Esophagus (tissue), 2 donors: Measurements from ENCODE around the gene PDXP. TPM values are rescaled to one million over a fixed set of nuclear protein-coding genes. Genes with fewer than 3 reads are reported as not detected.
A peak's percentile ranks its signal among the peaks of the same experiment; 100 is the strongest.

Experiments used
- H3K27ac ChIP-seq, 2 donors: one replicate each; pipeline ENCODE4 v1.5.1; 2013; ENCODE audit warnings: low read depth in 2 of 2, mild to moderate bottlenecking in 2 of 2, inconsistent platforms in 1 of 2, low read length in 1 of 2, moderate library complexity in 1 of 2
- H3K27me3 ChIP-seq, 2 donors: one replicate each; pipeline ENCODE4 v1.6.1; 2013; ENCODE audit warnings: low read length in 2 of 2, control low read depth in 1 of 2, mild to moderate bottlenecking in 1 of 2; ENCODE audit not compliant: insufficient read depth in 2 of 2, control insufficient read depth in 1 of 2
- H3K36me3 ChIP-seq, 2 donors: one replicate each; pipeline ENCODE4 v1.6.1; 2013; ENCODE audit warnings: low read length in 1 of 2; ENCODE audit not compliant: control insufficient read depth in 2 of 2, insufficient read depth in 2 of 2
- H3K4me1 ChIP-seq, 2 donors: one replicate each; pipeline ENCODE4 v1.6.1; 2013; ENCODE audit warnings: low read length in 1 of 2; ENCODE audit not compliant: control insufficient read depth in 2 of 2, insufficient read depth in 2 of 2
- H3K4me3 ChIP-seq, 2 donors: one replicate each; pipeline ENCODE4 v1.5.1; 2013; ENCODE audit warnings: low read length in 2 of 2, mild to moderate bottlenecking in 2 of 2, low read depth in 1 of 2, moderate library complexity in 1 of 2
- H3K9me3 ChIP-seq, 2 donors: one replicate each; pipeline ENCODE4 v1.6.1; 2013; ENCODE audit warnings: mild to moderate bottlenecking in 2 of 2, low read depth in 1 of 2, low read length in 1 of 2, moderate library complexity in 1 of 2; ENCODE audit not compliant: control insufficient read depth in 2 of 2, insufficient read depth in 1 of 2
- WGBS, 2 donors: extraction: QIAGEN DNeasy Blood & Tissue Kit; methylation state at CpG; one replicate each; pipeline ENCODE4 v1.1.7; 2013; 5-methylcytosine and 5-hydroxymethylcytosine counted together
- polyA plus RNA-seq, 2 donors: library from polyadenylated mRNA; stranded (reverse); fragments of 200-250 nt; gene quantifications; one replicate each; pipeline ENCODE4 v1.2.3, GENCODE V29; 2013
- donor health status: healthy with polysubstance abuse.
- donor health status: Bipolar disorder and iron deficiency.

PDXP gene
- polyA plus RNA-seq, 2 donors = 1.4 to 2.2 TPM

GRCh38 chr22:37677493-37677974 lies 19.0 kb downstream of the PDXP start:
- WGBS, 2 donors = 51 to 56% methylated on average over 15 of the region's 15 CpGs
- no peaks in the 10 kb centered on the region for H3K27me3 ChIP-seq
- H3K27ac ChIP-seq = peak overlapping the region; percentile 78 to 94
- H3K9me3 ChIP-seq = no peaks in the 10 kb centered on the region
- H3K4me1 ChIP-seq = peaks cover 0 to 12% of the 10 kb centered on the region in 2 donors
- no peak overlapping the region for H3K4me3 ChIP-seq
- H3K36me3 ChIP-seq = peaks cover 0 to 2% of the 10 kb centered on the region in 2 donors

- Histone ChIP-seq H3K4me1 (peaks cover 0 to 12% of the 10 kb centered on the region in 2 donors), H3K27ac (no peak overlapping the region), H3K36me3 (peaks cover 0 to 2% of the 10 kb centered on the region in 2 donors), H3K4me3 (no peak overlapping the region), H3K9me3 (no peaks in the 10 kb centered on the region), H3K27me3 (no peaks in the 10 kb centered on the region)
- 66 to 80% methylated on average over 18 of the region's 18 CpGs for WGBS, 2 donors
Measured at GRCh38 chr22:37678372-37678771, 19.8 kb downstream of the PDXP start.

GRCh38 chr22:37679670-37680069 lies 21.1 kb downstream of the PDXP start:
- no peak overlapping the region for H3K27ac ChIP-seq
- no peaks in the 10 kb centered on the region for H3K27me3 ChIP-seq
- no peaks in the 10 kb centered on the region for H3K9me3 ChIP-seq
- H3K36me3 ChIP-seq = peaks cover 0 to 2% of the 10 kb centered on the region in 2 donors
- WGBS, 2 donors = 81 to 84% methylated on average over 8 of the region's 8 CpGs
- no peak overlapping the region for H3K4me3 ChIP-seq
- peaks cover 0 to 10% of the 10 kb centered on the region in 2 donors for H3K4me1 ChIP-seq

GRCh38 chr22:37680191-37680851 lies 21.8 kb downstream of the PDXP start:
- Histone ChIP-seq H3K9me3 (no peaks in the 10 kb centered on the region), H3K27me3 (no peaks in the 10 kb centered on the region), H3K4me3 (no peak overlapping the region), H3K4me1 (peaks cover 0 to 5% of the 10 kb centered on the region in 2 donors), H3K36me3 (peaks cover 0 to 2% of the 10 kb centered on the region in 2 donors), H3K27ac (no peak overlapping the region)
- 76% methylated on average over 7 of the region's 7 CpGs for WGBS, 2 donors

GRCh38 chr22:37681001-37681424 lies 22.5 kb downstream of the PDXP start:
- H3K27me3 ChIP-seq = no peaks in the 10 kb centered on the region
- H3K36me3 ChIP-seq = peaks cover 0 to 2% of the 10 kb centered on the region in 2 donors
- WGBS, 2 donors = 76 to 79% methylated on average over 2 of the region's 2 CpGs
- H3K27ac ChIP-seq = peak overlapping the region in 1 of 2 donors; percentile 62
- H3K9me3 ChIP-seq = no peaks in the 10 kb centered on the region
- H3K4me1 ChIP-seq = peaks cover 0 to 8% of the 10 kb centered on the region in 2 donors
- H3K4me3 ChIP-seq = no peak overlapping the region

- Histone ChIP-seq H3K27me3 (no peaks in the 10 kb centered on the region), H3K4me3 (no peak overlapping the region), H3K27ac (peak overlapping the region in 1 of 2 donors; percentile 62), H3K36me3 (peaks cover 0 to 2% of the 10 kb centered on the region in 2 donors), H3K9me3 (no peaks in the 10 kb centered on the region), H3K4me1 (peaks cover 0 to 8% of the 10 kb centered on the region in 2 donors)
- WGBS, 2 donors = 14 to 17% methylated on average over 6 of the region's 6 CpGs
Measured at GRCh38 chr22:37681556-37682049, 23.1 kb downstream of the PDXP start.

- peaks cover 0 to 7% of the 10 kb centered on the region in 2 donors for H3K36me3 ChIP-seq
- 50 to 58% methylated on average over 16 of the region's 16 CpGs for WGBS, 2 donors
- H3K9me3 ChIP-seq = no peaks in the 10 kb centered on the region
- H3K27me3 ChIP-seq = no peaks in the 10 kb centered on the region
- no peak overlapping the region for H3K4me3 ChIP-seq
- H3K4me1 ChIP-seq = peaks cover 2 to 9% of the 10 kb centered on the region in 2 donors
- H3K27ac ChIP-seq = peak overlapping the region; percentile 19 to 95
Measured at GRCh38 chr22:37684803-37685615, 26.5 kb downstream of the PDXP start.

- peaks cover 4 to 9% of the 10 kb centered on the region in 2 donors for H3K36me3 ChIP-seq
- no peaks in the 10 kb centered on the region for H3K9me3 ChIP-seq
- peaks cover 2 to 9% of the 10 kb centered on the region in 2 donors for H3K4me1 ChIP-seq
- 2% methylated on average over 57 to 62 of the region's 62 CpGs for WGBS, 2 donors
- no peaks in the 10 kb centered on the region for H3K27me3 ChIP-seq
- peak within 1 kb of the TSS; percentile 79 to 95 for H3K27ac ChIP-seq
- peak within 1 kb of the TSS; percentile 81 for H3K4me3 ChIP-seq
Measured at GRCh38 chr22:37686002-37686982, 27.8 kb downstream of the PDXP start, which contains the start of gene NOL12. Gene NOL12 (plus strand): TSS chr22:37686343. CDS start chr22:37686393, 50 bp downstream.
